A549 (cell line): ENCODE results near the gene FBXO24. TPM values are rescaled to one million over a fixed set of nuclear protein-coding genes. Genes with fewer than 3 reads are reported as not detected.

ENCODE experiments used
- ATAC-seq, 2 experiments: fragments of 200-7000 bp in 1 of 2; fragments of >200 bp in 1 of 2; cut with Nextera tagmentation in 1 of 2; cut with Tn5 transposase in 1 of 2; 3 replicates each; pipeline versions ENCODE4 v1.8.0 to v1.9.1; 2018 to 2020; ENCODE audit warnings: mild to moderate bottlenecking in 1 of 2, moderate library complexity in 1 of 2
- CTCF ChIA-PET: fragments of 300-600 bp; sonication (Branson Sonifier 250); formaldehyde crosslinking; extraction: SDS; loops from one replicate; lab custom pipeline; 2021; ENCODE audit warnings: antibody characterized with exemption, inconsistent platforms; lab: Yijun Ruan, JAX
- POLR2A ChIA-PET: fragments of 350-600 bp; formaldehyde crosslinking; extraction: SDS; loops from one replicate; lab custom pipeline; 2021; ENCODE audit warnings: antibody characterized with exemption, inconsistent platforms; lab: Yijun Ruan, JAX
- DNase-seq, 2 experiments: peaks; one replicate each; pipeline versions ENCODE4 v3.0.0 to v3.0.0-alpha.2; 2011 to 2016; ENCODE audit warnings: low read depth in 1 of 2, low spot score in 1 of 2
- FAIRE-seq: peaks from 2 replicates; lab custom pipeline; 2011; peaks lifted over from hg19 to GRCh38; lab: Jason Lieb, UNC
- H3K27ac ChIP-seq, 2 experiments: fragments of >200 bp; sonication (Bioruptor Twin); formaldehyde crosslinking; 3 replicates each; pipeline ENCODE4 v1.5.1; 2016 to 2017
- H3K4me1 ChIP-seq: fragments of >200 bp; sonication (Bioruptor Twin); formaldehyde crosslinking; 3 replicates; pipeline ENCODE4 v1.6.1; 2016
- H3K4me2 ChIP-seq: fragments of >200 bp; sonication (Bioruptor Twin); formaldehyde crosslinking; 3 replicates; pipeline ENCODE4 v1.6.1; 2016
- H3K4me3 ChIP-seq: fragments of >200 bp; sonication (Bioruptor Twin); formaldehyde crosslinking; 3 replicates; pipeline ENCODE4 v1.5.1; 2016
- H3K9me3 ChIP-seq: fragments of >200 bp; sonication (Bioruptor Twin); formaldehyde crosslinking; 3 replicates; pipeline ENCODE4 v1.6.1; 2016
- BCL3 ChIP-seq: fragments of >200 bp; sonication (Bioruptor Twin); formaldehyde crosslinking; IDR thresholded peaks from 3 replicates; pipeline ENCODE4 v1.6.1; 2016
- ELK1 ChIP-seq: fragments of 150-350 bp; IDR thresholded peaks from 2 replicates; pipeline ENCODE4 v1.6.1; 2014; ENCODE audit warnings: low read depth, mild to moderate bottlenecking, low read length
- EP300 ChIP-seq, 2 experiments: fragments of >200 bp; sonication (Bioruptor Twin); formaldehyde crosslinking; IDR thresholded peaks; 2 replicates in 1 of 2; 3 replicates in 1 of 2; pipeline ENCODE4 v1.6.1; 2016 to 2017
- ESRRA ChIP-seq: fragments of 150-350 bp; IDR thresholded peaks from 2 replicates; pipeline ENCODE4 v1.6.1; 2014; ENCODE audit warnings: mild to moderate bottlenecking, low read length, borderline replicate concordance
- FOXS1 ChIP-seq: fragments of 250-450 bp; sonication (Bioruptor Pico); IDR thresholded peaks from 2 replicates; pipeline ENCODE4 v1.5.0; 2020; ENCODE audit warnings: mild to moderate bottlenecking, moderate library complexity
- GATA3 ChIP-seq: IDR thresholded peaks from 2 replicates; pipeline ENCODE4 v1.6.1; 2012; ENCODE audit warnings: borderline replicate concordance
- HDAC2 ChIP-seq: fragments of 200-600 bp; sonication (generic); IDR thresholded peaks from 2 replicates; pipeline ENCODE4 v1.6.1; 2016
- HES2 ChIP-seq: fragments of >200 bp; sonication (Bioruptor Twin); formaldehyde crosslinking; IDR thresholded peaks from 2 replicates; pipeline ENCODE4 v1.6.1; 2016
- HOXA7 ChIP-seq: fragments of 250-450 bp; sonication (Bioruptor Pico); IDR thresholded peaks from 2 replicates; pipeline ENCODE4 v1.5.0; 2020; ENCODE audit warnings: mild to moderate bottlenecking, moderate library complexity
- HOXB13 ChIP-seq: fragments of 250-450 bp; sonication (Bioruptor Pico); IDR thresholded peaks from 2 replicates; pipeline ENCODE4 v1.5.0; 2020; ENCODE audit warnings: low read depth, mild to moderate bottlenecking, moderate library complexity
- JUN ChIP-seq, 2 experiments: fragments of >200 bp; sonication (Bioruptor Twin); formaldehyde crosslinking; IDR thresholded peaks; 2 replicates in 1 of 2; 3 replicates in 1 of 2; pipeline ENCODE4 v1.6.1; 2016 to 2017
- KDM5A ChIP-seq: fragments of 200-600 bp; sonication (generic); IDR thresholded peaks from 2 replicates; pipeline ENCODE4 v1.6.1; 2016; ENCODE audit warnings: antibody characterized with exemption, mild to moderate bottlenecking
- NPAS2 ChIP-seq: fragments of 250-450 bp; sonication (Bioruptor Pico); IDR thresholded peaks from 2 replicates; pipeline ENCODE4 v1.8.0; 2022; ENCODE audit warnings: mild to moderate bottlenecking, moderate library complexity, borderline replicate concordance
- NR3C1 ChIP-seq: fragments of >200 bp; sonication (Bioruptor Twin); formaldehyde crosslinking; IDR thresholded peaks from 3 replicates; pipeline ENCODE4 v1.6.1; 2017
- PHF8 ChIP-seq: fragments of 200-600 bp; sonication (generic); IDR thresholded peaks from 2 replicates; pipeline ENCODE4 v1.6.1; 2016; ENCODE audit warnings: low read depth, mild to moderate bottlenecking, antibody characterized with exemption, moderate library complexity, borderline replicate concordance
- POLR2A ChIP-seq: IDR thresholded peaks from 2 replicates; pipeline ENCODE4 v1.6.1; 2012; ENCODE audit warnings: mild to moderate bottlenecking, low read length
- RAD21 ChIP-seq, 2 experiments: fragments of >200 bp in 1 of 2; sonication (Bioruptor Twin) in 1 of 2; formaldehyde crosslinking in 1 of 2; IDR thresholded peaks in 1 of 2; conservative IDR thresholded peaks in 1 of 2; 2 replicates in 1 of 2; 3 replicates in 1 of 2; pipeline ENCODE4 v1.6.1; 2012 to 2018; ENCODE audit warnings: inconsistent platforms in 1 of 2
- RARB ChIP-seq: fragments of 250-450 bp; sonication (Bioruptor Pico); IDR thresholded peaks from 2 replicates; pipeline ENCODE4 v1.8.0; 2021; ENCODE audit warnings: mild to moderate bottlenecking, moderate library complexity
- RCOR1 ChIP-seq: fragments of 150-350 bp; IDR thresholded peaks from 2 replicates; pipeline ENCODE4 v1.6.1; 2014; ENCODE audit warnings: antibody characterized with exemption, low read length, low read depth
- REST ChIP-seq: fragments of 200-600 bp; sonication (generic); IDR thresholded peaks from 2 replicates; pipeline ENCODE4 v1.6.1; 2016; ENCODE audit warnings: antibody characterized with exemption, mild to moderate bottlenecking, moderate library complexity
- SMC3 ChIP-seq: fragments of >200 bp; sonication (Bioruptor Twin); formaldehyde crosslinking; IDR thresholded peaks from 3 replicates; pipeline ENCODE4 v1.6.1; 2018; ENCODE audit warnings: inconsistent platforms
- TFCP2L1 ChIP-seq: fragments of 250-450 bp; sonication (Bioruptor Pico); IDR thresholded peaks from 2 replicates; pipeline ENCODE4 v1.5.0; 2021; ENCODE audit warnings: mild to moderate bottlenecking
- USF2 ChIP-seq: fragments of 450-650 bp; IDR thresholded peaks from 2 replicates; pipeline ENCODE4 v1.6.1; 2014; ENCODE audit warnings: antibody characterized with exemption
- ZC3H11A ChIP-seq: fragments of 450-650 bp; IDR thresholded peaks from 2 replicates; pipeline ENCODE4 v1.6.1; 2014; ENCODE audit warnings: antibody characterized with exemption, mild to moderate bottlenecking
- ZFP36 ChIP-seq: fragments of 450-650 bp; IDR thresholded peaks from 2 replicates; pipeline ENCODE4 v1.6.1; 2014; ENCODE audit warnings: borderline replicate concordance; ENCODE audit not compliant: partially characterized antibody
- WGBS: methylation state at CpG from one replicate; pipeline ENCODE4 v1.1.6; 2017; ENCODE audit errors: missing lambda C conversion rate; 5-methylcytosine and 5-hydroxymethylcytosine counted together
- polyA plus RNA-seq, 4 experiments: library from polyadenylated mRNA; depleted of rRNA in 3 of 4; stranded (reverse); fragments of >200 nt; fragmentation: RNase III in 1 of 4; extraction: RNeasy Plus Mini Kit Qiagen cat#74134 plus additional on column Dnase treatment in 1 of 4; gene quantifications; 2 replicates in 3 of 4; 3 replicates in 1 of 4; pipeline ENCODE4 v1.2.3, GENCODE V29; 2011 to 2017

FBXO24 gene
- polyA plus RNA-seq, 2 of the 4 experiments (the other 2 are of a cell fraction), result 0.19 to 0.52 TPM

- ChIA-PET POLR2A (interaction anchor here (0.7 to 2.5 kb wide), 2 partner anchors 17 to 21 kb away, joined by 3 to 12 read pairs; partner anchors contain the start of genes FBXO24 and LRCH4), CTCF (interaction anchor here (1.0 to 14.3 kb wide), 18 partner anchors 9 to 140 kb away, joined by 3 to 316 read pairs (median 6); partner anchors contain the start of genes AGFG2, FBXO24, LRCH4 and SAP25)
- TF ChIP-seq RARB (CRISPR knock-in tag), result no peak
- no peak for TF ChIP-seq USF2
- no peak for TF ChIP-seq PHF8
- no peak for TF ChIP-seq ESRRA
- no peak for TF ChIP-seq RAD21 (conservative IDR thresholded peaks at IDR 0.05 in 1 of 2, IDR thresholded peaks at IDR 0.05 in 1 of 2)
- TF ChIP-seq TFCP2L1 (CRISPR knock-in tag), result no peak
- no peak for TF ChIP-seq KDM5A
- TF ChIP-seq HES2, result no peak
- no peak for TF ChIP-seq POLR2A
- TF ChIP-seq FOXS1 (CRISPR knock-in tag), result no peak
- TF ChIP-seq JUN (IDR thresholded peaks at IDR 0.05), result no peak
- no peak for TF ChIP-seq HOXB13 (CRISPR knock-in tag)
- no peak for TF ChIP-seq ELK1
- no peak for TF ChIP-seq REST
- no peak for TF ChIP-seq RCOR1
- TF ChIP-seq BCL3, result no peak
- DNase-seq (no peak), ATAC-seq (no peak), FAIRE-seq (no peak)
- Histone ChIP-seq H3K4me3 (no peak overlapping the region), H3K4me1 (peaks cover 6% of the 10 kb centered on the region; the same call in 2 of the 3 replicates), H3K27ac (no peak overlapping the region), H3K9me3 (no peaks in the 10 kb centered on the region), H3K4me2 (no peak overlapping the region)
- WGBS, result 92% methylated on average over 11 of the region's 11 CpGs
Measured at GRCh38 chr7:100565133-100565571, 21.0 kb upstream of the FBXO24 start.

GRCh38 chr7:100566018-100566531 lies 20.1 kb upstream of the FBXO24 start:
- H3K4me3 ChIP-seq, result no peak overlapping the region
- H3K4me2 ChIP-seq, result no peak overlapping the region
- 81% methylated on average over 6 of the region's 6 CpGs for WGBS
- TF ChIP-seq NR3C1, result no peak
- TF ChIP-seq SMC3, result no peak
- no peak for TF ChIP-seq RARB (CRISPR knock-in tag)
- TF ChIP-seq NPAS2, result no peak
- no peak for TF ChIP-seq ZFP36
- no peak for TF ChIP-seq HDAC2
- no peak for TF ChIP-seq GATA3
- TF ChIP-seq EP300 (IDR thresholded peaks at IDR 0.05), result no peak
- TF ChIP-seq RAD21 (conservative IDR thresholded peaks at IDR 0.05 in 1 of 2, IDR thresholded peaks at IDR 0.05 in 1 of 2), result no peak
- TF ChIP-seq PHF8, result no peak
- TF ChIP-seq HOXA7 (CRISPR knock-in tag), result no peak
- no peak for TF ChIP-seq ZC3H11A
- DNase-seq (no peak), FAIRE-seq (no peak), ATAC-seq (no peak)
- H3K4me1 ChIP-seq, result peaks cover 6% of the 10 kb centered on the region; the same call in 2 of the 3 replicates
- no peaks in the 10 kb centered on the region for H3K9me3 ChIP-seq
- ChIA-PET CTCF (interaction anchor here (1.1 to 14.3 kb wide), 10 partner anchors 11 to 126 kb away, joined by 3 to 316 read pairs (median 7); partner anchors contain the start of genes AGFG2, FBXO24, LRCH4 and SPACDR), POLR2A (interaction anchor here (2.5 kb wide), 1 partner anchor 20 kb away, joined by 12 read pairs; the partner anchor contains the start of genes FBXO24 and LRCH4)
- no peak overlapping the region for H3K27ac ChIP-seq
